G401 (cell line): ENCODE results near the gene CCBE1. TPM values are rescaled to one million over a fixed set of nuclear protein-coding genes. Genes with fewer than 3 reads are reported as not detected.
A peak's percentile ranks its signal among the peaks of the same experiment; 100 is the strongest.

Experiments used
- DNase-seq: peaks from one replicate; pipeline ENCODE4 v3.0.0-alpha.2; 2015; ENCODE audit warnings: low spot score
- in situ Hi-C: cut with HindIII; loops from 2 replicates; pipeline ENCODE4 v1.10.0; 2016; ENCODE audit warnings: low sequenced_read_pairs, mixed read lengths
- total RNA-seq: library from RNA; depleted of rRNA; stranded (reverse); fragments of >200 nt; shearing (Covaris generic); gene quantifications from 2 replicates; pipeline ENCODE4 v1.2.3, GENCODE V29; 2014

Gene CCBE1
- total RNA-seq, 1 experiment from 2014 or later, result not detected

DNA sequence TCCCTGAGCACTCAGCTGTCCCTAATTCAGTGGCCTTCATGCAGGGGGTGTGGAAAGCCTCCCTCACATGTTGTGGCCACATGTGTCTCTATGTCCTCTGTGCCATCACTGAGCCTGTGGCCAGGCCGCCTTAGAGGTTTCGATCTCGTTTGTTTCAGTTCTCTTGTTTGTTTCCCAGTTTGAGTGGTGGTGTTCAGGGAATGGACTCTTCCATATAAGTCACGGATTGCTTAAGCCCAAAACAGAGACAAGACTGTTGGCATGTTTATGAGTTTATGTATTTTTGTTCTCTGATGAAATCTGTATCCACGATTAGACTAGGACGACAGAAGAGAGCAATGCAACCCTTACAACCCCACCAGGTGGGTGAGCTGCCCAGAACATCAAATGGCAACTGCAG, 134.5 kb downstream of the CCBE1 start:
- no peak for DNase-seq
- in situ Hi-C loops, result no loop called here

DNA sequence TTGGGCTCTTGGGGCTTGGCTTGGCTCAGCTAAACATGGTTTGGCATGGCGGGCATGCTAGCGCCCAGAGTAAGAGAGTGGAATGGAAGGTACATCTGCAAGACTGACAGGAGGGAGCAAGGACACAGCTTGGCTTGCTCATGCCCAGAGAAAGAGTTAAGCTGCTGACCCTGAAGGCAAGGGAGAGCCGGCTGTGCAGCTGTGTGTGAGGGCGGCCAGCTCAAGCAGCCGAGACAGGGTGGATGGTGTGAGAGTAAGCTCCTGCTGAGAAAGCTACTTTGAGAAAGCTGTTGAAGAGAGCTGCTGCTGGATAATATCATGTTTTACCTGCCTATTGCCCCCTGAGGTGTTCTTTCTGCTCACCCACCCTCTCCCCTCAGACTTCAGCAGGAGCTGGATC, 135.6 kb downstream of the CCBE1 start:
- in situ Hi-C loops, result no loop called here
- no peak for DNase-seq

DNA sequence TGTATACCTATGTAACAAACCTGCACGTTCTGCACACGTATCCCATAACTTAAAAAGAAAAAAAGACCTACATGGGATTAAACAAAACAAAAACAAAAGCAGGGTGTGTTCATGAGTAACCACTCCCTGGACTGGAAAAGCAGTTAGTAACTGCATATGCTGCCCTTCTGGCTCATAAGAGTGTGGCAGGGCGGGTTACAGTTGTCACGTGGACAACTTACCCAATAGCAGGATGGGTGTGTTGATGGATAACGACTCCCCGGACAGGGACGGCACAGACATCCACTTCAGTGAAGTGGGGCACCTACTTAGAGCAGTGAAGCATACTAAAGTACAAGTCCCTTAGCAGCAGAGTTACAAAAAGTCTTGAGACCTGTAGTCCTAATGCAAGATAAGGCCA, 136.7 kb downstream of the CCBE1 start:
- no peak for DNase-seq
- in situ Hi-C loops, result no loop called here

DNA sequence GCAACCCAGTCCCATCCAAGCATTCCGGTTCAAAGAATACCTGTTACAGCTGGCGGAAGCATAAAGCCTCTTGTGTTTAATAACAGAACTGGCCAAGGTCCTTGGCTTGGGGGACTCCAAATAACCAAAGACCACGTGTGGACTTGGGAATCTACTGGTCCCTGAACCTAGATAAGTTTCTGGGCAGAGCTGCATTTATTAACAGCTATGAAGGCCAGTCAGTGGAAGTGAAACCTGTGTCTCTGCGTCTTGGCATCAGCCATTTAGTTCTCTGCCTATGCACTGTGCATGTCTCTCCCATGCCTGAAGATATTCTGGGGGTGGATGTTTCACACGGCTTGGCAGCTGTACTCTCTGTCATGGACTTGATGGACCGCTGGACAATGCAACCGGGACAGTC, 137.7 kb downstream of the CCBE1 start:
- DNase-seq, result no peak
- in situ Hi-C loops, result no loop called here

DNA sequence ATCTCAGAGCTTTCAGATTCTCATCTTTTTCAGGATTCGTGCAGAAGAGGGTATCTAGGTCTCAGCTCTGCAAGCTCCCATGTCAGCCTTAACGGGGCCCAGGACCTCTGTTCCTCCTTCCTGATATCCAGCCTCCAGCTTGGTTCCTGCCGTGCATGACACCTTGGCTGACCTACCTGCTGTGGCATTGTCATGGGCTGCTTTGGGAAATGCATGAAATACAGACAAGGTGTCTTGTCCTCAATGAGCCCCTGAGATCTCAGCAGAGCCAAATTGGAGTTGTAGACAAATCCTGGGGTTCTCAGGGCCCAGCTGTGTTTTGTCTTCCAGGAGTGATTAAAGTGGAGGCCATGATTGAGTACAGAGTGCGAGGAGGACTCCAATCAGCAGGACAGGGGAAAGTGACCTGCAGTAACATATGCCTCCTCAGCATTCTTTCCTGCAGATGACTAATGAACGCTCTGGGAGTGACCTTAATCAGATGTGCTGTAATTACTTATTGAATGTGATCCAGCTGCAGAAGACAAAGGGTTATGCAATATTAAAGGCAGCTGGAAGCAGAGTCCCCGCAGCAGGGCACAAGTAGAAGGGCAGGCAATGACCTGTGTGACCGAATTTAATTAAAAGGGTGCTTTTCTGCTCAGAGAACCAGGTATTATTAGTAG, 141.1 kb downstream of the CCBE1 start:
- in situ Hi-C loops, result no loop called here
- no peak for DNase-seq

DNA sequence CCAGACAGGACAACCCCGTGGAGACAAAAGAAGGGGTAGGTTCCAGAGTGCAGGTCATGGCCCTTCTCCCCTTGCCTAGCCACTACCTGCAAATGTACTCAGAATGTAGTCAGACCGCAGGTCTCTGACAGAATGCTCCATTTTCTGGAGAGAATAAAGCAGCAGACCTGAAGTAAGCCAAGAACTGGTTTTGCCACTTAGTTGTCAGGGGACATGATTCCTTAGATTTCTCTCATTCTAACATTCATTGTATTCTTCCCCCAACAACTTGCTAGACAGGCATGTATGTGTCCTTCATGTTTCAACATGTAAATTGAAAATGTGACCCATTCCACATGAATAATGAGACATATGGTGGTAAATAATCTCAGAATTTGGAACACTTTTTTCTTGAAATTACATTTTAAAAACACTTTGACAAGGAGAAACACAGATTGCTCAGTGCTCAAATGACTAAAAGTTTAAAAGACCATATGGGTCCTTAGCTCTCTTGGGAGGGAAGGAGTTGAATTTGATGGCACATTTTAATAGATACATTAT, 142.4 kb downstream of the CCBE1 start:
- DNase-seq, result no peak
- in situ Hi-C loops, result no loop called here

DNA sequence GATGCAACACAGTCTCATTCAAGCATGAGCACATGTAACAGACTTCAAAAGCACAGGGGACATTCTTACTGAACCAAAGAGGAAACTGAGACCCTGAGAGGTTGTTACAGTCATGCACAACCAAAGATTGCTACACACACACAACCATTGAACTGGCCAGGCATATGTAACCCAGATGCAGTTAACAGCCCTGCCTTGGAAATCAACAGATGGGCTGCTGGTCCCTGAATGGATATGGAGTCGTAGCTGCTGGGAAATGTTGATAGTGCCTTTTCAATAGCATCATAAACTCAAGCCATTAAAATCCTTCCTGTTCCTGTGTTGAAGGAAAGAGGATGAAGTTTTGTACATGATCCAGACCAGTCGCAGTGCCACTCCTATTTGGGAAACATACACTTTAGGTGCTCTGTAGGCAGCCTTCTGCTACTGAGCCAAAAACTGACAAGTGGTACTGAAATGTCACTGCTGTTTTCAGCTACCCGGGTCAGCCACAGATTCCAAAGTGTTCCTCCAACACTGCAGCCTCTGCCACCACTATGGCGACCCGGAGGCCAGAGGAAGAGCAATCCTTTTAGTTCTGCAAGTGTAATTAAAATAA, 143.9 kb downstream of the CCBE1 start:
- no peak for DNase-seq
- in situ Hi-C loops, result no loop called here

DNA sequence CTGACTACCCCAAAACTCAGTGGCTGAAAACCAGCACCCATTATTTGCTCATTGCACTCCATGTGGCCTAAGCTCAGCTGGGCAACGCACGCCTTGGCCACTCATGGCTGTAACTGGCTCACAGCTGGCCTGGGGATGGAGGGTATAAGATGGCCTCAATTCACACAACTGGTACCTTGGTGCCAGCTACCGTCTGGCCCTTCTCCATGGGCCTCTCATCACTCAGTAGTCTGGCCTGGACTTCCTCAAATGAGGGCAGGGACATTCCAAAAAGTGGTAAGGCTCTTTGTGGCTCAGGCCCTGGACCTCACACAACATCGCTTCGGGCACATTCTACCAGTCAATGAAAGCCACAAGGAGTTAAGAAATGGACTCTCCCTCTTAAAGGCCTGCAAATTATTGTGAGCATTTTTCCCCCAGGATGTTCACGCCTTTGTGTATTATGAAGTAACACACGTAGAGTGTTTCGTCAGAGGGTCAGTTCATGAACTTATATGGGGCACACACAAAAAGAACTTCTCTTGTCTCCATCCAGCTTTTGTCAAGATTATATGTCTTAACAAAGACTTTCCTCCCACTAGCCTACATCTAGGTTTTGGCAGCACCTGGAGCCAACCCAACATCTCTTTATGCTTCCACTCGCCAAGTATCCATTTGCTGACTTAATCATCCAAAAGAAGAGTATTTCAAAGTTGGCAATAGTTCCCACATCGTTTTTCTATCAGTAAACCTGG, 145.2 kb downstream of the CCBE1 start:
- in situ Hi-C loops, result no loop called here
- no peak for DNase-seq

DNA sequence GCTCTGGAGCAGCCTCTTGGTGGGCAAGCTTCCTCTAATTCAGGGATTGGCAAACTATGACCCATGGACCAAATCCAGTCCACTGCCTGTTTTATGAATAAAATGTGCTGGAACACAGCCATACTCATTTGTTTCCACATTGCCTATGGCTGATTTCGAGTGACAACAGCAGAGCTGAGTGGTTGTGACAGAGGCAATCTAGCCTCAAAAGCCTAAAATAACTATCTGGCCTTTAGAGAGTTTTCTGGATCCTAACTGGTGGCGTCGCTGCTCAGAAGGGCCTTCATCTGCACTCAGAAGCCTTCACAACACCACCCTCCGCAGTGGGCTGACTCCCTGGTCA, 147.1 kb downstream of the CCBE1 start:
- in situ Hi-C loops, result no loop called here
- peak; percentile 24 for DNase-seq

DNA sequence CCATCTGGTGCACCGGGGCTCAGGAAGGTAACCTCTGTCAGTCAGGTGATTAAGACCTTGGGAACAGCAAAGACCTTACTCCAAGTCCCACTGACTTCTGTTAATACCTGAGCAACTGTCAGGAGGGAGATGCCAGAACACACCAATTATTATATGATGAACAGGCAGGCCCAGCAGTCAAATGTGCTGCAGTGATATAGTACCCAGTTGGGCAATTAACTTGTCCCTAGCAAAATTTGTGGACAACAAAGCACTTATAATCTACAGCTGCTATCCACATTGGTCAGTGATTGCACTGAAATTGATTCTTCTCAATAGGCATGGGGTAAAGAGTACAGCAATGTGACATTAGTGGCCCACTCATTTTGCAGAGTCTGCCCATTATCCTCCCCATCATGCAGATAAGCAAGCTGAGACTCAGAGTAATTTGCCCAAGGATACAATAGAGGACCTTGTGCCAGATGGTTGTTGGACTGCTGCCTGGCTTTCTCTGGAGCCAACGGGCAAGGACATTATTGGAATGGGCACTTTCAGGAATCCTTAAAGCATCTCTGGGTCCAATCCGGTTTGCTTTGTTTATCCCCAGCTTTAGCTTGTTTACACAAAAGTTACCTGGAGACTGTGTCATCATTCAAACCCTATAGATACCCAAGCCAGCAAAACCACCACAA, 147.6 kb downstream of the CCBE1 start:
- in situ Hi-C loops, result no loop called here
- DNase-seq, result peak; percentile 53

DNA sequence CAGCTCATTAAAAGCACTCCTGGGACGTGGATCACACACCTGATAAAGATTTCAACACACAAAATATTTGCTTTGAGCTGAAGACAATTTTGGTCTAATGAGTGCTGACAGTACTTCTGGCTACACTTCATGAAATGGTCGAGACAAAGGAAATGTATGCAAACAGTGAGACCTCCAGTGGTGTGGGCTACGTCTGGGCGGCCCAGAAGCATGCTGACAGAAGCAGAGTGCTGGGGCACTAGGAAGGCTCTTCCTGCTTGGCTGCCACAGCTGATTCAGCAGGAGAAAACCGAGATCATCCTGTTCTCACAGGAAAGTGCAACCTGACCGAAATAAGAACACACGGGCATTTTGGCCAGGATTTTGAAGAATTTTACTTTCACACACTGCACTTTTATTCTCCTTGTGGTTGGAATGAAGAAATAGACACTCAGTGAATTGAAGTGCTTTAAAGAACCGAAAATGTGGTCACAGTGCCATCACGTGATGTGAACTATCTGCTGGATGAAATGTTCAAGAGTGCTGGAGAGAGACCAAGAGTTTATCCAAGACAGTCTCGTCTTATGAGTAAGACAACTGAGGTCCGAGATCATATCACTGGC, 149.5 kb downstream of the CCBE1 start:
- peak; percentile 1 for DNase-seq
- in situ Hi-C loops, result no loop called here

DNA sequence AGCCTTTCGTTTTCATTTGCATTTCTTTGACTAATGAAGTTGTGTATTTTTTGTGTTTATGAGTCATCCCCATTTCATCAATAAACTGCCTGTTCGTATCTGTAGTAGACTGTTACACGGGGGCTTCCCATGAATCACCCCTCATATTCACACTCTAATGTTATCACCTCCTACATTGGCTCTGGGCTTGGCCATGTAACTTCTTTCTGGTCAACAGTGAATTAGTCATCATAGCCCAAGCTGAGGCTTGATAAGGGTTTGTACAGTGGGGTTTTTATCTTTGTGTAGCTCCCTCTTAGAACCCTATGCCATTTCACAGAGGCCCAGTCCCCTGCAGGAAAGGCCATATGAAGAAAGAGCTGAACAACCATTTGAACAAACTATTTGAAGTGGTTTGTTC, 151.0 kb downstream of the CCBE1 start:
- no peak for DNase-seq
- in situ Hi-C loops, result no loop called here

DNA sequence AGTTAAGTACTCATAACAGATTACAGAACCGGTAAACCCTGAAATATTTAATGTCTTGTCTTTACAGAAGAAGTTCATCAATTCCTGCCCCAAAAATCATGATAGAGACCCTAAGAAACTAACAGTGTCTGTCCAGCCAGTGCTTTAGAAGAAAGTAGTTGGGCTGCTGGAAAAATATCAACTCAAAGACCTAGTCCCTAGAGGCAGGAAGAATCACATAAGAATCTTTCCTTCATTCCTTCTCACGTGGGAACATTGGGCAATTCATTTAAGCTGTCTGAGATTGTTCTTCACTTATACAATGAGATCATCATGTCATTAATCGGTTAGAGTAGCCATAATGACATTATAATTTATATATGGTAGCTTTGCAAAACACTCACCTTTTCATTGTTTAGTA, 156.4 kb downstream of the CCBE1 start:
- in situ Hi-C loops, result no loop called here
- no peak for DNase-seq

DNA sequence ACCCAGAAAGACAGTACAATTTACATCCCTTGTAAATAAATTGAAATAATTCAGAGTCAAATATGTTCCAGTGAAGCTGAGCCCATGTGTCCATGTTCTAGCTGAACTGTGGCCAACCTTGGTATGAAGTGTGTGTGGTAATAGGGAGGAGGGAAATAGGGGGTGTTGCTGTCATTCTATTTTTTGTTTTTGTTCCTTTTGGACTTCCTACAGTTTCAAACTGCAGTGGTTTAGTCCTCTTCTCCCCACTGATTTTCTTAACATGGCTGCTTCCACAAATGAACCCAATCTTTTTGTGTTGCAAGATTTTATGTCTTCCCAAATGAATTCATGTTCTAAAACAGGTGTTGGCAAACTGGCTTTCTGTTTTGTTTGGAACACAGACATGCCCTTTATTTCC, 156.9 kb downstream of the CCBE1 start:
- in situ Hi-C loops, result no loop called here
- no peak for DNase-seq

DNA sequence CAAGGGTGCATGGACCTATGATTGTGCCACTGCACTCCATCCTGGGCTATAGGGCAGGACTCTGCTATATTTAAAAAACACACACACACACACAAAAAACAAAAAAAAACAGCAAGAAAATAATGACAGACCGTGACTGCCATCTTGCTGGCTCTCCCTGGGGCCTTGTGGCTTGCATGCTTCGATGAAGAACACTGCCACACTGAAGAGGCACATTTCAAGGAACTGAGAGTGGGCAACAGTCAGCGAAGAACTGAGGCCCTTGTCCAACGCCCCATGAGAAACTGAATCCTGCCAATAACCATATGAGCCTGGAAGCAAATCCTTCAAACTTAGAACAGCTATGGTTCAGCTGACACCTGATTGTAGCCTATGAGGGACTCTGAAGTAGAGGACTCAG, 158.1 kb downstream of the CCBE1 start:
- no peak for DNase-seq
- in situ Hi-C loops, result no loop called here

DNA sequence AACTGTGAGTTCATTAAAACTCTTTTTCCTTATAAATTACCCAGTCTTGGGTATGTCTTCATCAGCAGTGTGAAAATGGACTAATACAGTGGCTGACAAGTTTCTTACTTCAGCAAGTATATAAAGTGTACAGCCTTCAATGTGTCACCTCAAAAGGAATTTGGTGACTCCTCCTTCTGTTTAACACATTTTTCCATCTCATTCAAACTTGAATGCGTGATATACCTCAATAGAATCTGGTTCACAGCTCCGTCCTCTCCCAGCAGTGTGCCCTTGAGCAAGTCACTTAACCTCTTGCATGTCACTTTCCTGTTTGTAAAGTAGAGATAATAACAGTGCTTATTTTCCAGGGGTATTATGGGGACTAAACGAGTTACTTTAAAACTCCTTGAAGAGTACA, 159.6 kb downstream of the CCBE1 start:
- in situ Hi-C loops, result no loop called here
- DNase-seq, result no peak

DNA sequence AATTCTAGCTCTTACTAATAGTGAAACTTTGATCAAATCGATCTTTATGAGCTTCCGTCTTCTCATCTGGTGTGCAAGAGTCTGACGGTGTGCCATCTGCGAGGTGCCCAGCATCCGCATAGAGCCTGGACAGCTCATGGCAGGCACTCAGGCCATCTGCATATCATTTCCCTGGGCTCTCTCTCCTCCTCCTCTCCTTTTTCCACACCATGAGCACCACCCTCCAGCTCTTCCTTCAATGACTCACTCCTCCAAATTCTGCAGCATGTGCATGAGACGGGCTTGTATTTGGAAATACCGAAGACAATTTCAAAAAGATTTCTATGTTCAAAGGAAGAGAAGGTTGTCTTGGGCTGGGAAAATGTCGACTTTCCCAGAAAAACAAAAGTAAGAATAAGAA, 161.1 kb downstream of the CCBE1 start:
- DNase-seq, result no peak
- in situ Hi-C loops, result no loop called here

DNA sequence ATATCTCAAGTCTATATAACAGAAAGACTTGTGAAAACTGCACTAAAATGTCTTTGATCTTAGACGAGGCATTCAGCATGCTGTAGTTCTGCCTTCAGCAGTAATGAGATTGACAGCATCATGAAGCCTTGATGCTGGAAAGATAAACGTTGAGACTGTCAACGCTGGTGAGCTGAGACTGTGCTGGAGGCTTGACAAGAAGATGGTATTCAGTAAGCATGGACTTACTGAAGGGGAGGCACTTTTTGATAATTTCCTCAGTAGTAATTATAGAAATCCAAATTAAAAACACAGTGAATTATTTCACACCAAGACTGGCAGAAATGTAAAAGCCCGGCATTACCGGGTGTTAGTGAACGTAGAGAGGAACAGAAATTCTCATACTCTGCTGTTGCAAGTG, 162.2 kb downstream of the CCBE1 start:
- in situ Hi-C loops, result no loop called here
- DNase-seq, result no peak

DNA sequence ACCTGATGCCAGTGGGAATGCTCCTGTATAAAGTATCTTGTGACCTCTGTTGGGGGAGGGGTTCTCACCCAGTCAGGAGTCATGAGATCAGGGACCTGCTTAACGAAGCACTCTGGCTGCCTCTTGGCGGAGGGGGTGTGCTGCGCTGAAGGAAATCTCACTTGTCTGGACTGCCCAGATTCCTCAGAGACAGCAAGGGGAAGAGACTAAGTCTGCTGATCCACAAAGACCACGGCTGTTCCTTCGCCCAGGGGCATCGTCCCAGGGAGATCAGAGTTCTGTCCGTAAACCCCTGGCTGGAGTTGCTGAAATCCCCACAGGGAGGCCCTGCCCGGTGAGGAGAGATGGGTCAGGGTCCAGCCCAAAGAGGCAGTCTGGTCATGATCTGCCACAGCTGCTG, 168.4 kb downstream of the CCBE1 start:
- in situ Hi-C loops, result no loop called here
- no peak for DNase-seq
